ENCODE results near the gene AHCYL2. TPM values are rescaled to one million over a fixed set of nuclear protein-coding genes. Genes with fewer than 3 reads are reported as not detected.

The AHCYL2 gene
- total RNA-seq, 1 experiment from 2014 or later = 54.6 TPM

- no TSS peak for BruUV-seq (replicated peaks)
- CTCF ChIA-PET = no interaction called here
- H3K36me3 Mint-ChIP-seq (ENCODE audit: insufficient read depth, unreplicated experiment) = no peaks in the 10 kb centered on the region
Measured at GRCh38 chr7:129456421-129456820, 231.6 kb downstream of the AHCYL2 start.

GRCh38 chr7:129457101-129457500 lies 232.3 kb downstream of the AHCYL2 start:
- Mint-ChIP-seq H3K4me1 (ENCODE audit: low read depth, unreplicated experiment) (peaks cover 18% of the 10 kb centered on the region), H3K27ac (ENCODE audit: unreplicated experiment) (no peak overlapping the region), H3K27me3 (ENCODE audit: unreplicated experiment) (no peaks in the 10 kb centered on the region), H3K9me3 (ENCODE audit: low read depth, unreplicated experiment) (no peaks in the 10 kb centered on the region), H3K36me3 (ENCODE audit: insufficient read depth, unreplicated experiment) (no peaks in the 10 kb centered on the region), H3K4me3 (ENCODE audit: low read depth, unreplicated experiment) (no peak overlapping the region)
- intact Hi-C loops (cut with micrococcal nuclease; ENCODE audit: unreplicated experiment) = no loop called here
- CTCF ChIA-PET = no interaction called here
- DNase-seq = no peak
- BruUV-seq (replicated peaks) = no TSS peak
- no peak for TF ChIP-seq CTCF (IDR thresholded peaks at IDR 0.05; ENCODE audit: unreplicated experiment)

More at GRCh38 chr7:129456421-129456820, 231.6 kb downstream of the AHCYL2 start:
- Mint-ChIP-seq H3K4me3 (ENCODE audit: low read depth, unreplicated experiment) (no peak overlapping the region), H3K4me1 (ENCODE audit: low read depth, unreplicated experiment) (peaks cover 18% of the 10 kb centered on the region), H3K27me3 (ENCODE audit: unreplicated experiment) (no peaks in the 10 kb centered on the region), H3K27ac (ENCODE audit: unreplicated experiment) (no peak overlapping the region), H3K9me3 (ENCODE audit: low read depth, unreplicated experiment) (no peaks in the 10 kb centered on the region)
- intact Hi-C loops (cut with micrococcal nuclease; ENCODE audit: unreplicated experiment) = no loop called here
- no peak for TF ChIP-seq CTCF (IDR thresholded peaks at IDR 0.05; ENCODE audit: unreplicated experiment)
- DNase-seq = no peak

- H3K4me3 Mint-ChIP-seq (ENCODE audit: low read depth, unreplicated experiment) = no peak overlapping the region
- TF ChIP-seq CTCF (IDR thresholded peaks at IDR 0.05; ENCODE audit: unreplicated experiment) = no peak
- BruUV-seq (replicated peaks) = no TSS peak
- no peaks in the 10 kb centered on the region for H3K9me3 Mint-ChIP-seq (ENCODE audit: low read depth, unreplicated experiment)
- DNase-seq = no peak
- H3K36me3 Mint-ChIP-seq (ENCODE audit: insufficient read depth, unreplicated experiment) = no peaks in the 10 kb centered on the region
- intact Hi-C loops (cut with micrococcal nuclease; ENCODE audit: unreplicated experiment) = no loop called here
- CTCF ChIA-PET = interaction anchor here (0.6 kb wide), 1 partner anchor 68 kb away, joined by 3 read pairs; no protein-coding TSS in a partner anchor
- H3K4me1 Mint-ChIP-seq (ENCODE audit: low read depth, unreplicated experiment) = peaks cover 15% of the 10 kb centered on the region
- H3K27ac Mint-ChIP-seq (ENCODE audit: unreplicated experiment) = no peak overlapping the region
- H3K27me3 Mint-ChIP-seq (ENCODE audit: unreplicated experiment) = no peaks in the 10 kb centered on the region
Measured at GRCh38 chr7:129458171-129458570, 233.3 kb downstream of the AHCYL2 start.

- H3K27ac Mint-ChIP-seq (ENCODE audit: unreplicated experiment) = no peak overlapping the region
- H3K9me3 Mint-ChIP-seq (ENCODE audit: low read depth, unreplicated experiment) = no peaks in the 10 kb centered on the region
- TF ChIP-seq CTCF (IDR thresholded peaks at IDR 0.05; ENCODE audit: unreplicated experiment) = no peak
- no peak for DNase-seq
- no peak overlapping the region for H3K4me3 Mint-ChIP-seq (ENCODE audit: low read depth, unreplicated experiment)
- BruUV-seq (replicated peaks) = no TSS peak
- intact Hi-C loops (cut with micrococcal nuclease; ENCODE audit: unreplicated experiment) = no loop called here
- no peaks in the 10 kb centered on the region for H3K36me3 Mint-ChIP-seq (ENCODE audit: insufficient read depth, unreplicated experiment)
- CTCF ChIA-PET = no interaction called here
- H3K27me3 Mint-ChIP-seq (ENCODE audit: unreplicated experiment) = no peaks in the 10 kb centered on the region
- H3K4me1 Mint-ChIP-seq (ENCODE audit: low read depth, unreplicated experiment) = no peaks in the 10 kb centered on the region
Measured at GRCh38 chr7:129461809-129462208, 237.0 kb downstream of the AHCYL2 start.

Data from Calu3 (cell line).